Measurements from ENCODE around the gene KDM7A. TPM values are rescaled to one million over a fixed set of nuclear protein-coding genes. Genes with fewer than 3 reads are reported as not detected.

The KDM7A gene
- total and polyA plus RNA-seq, 2 of the 8 experiments (the other 6 are each of a cell fraction or from before 2014, with no cell fraction given): 2.2 to 12.5 TPM

- TF ChIP-seq ATF2 (IDR thresholded peaks at IDR 0.05; ENCODE audit: low read length): no peak
Observed at GRCh38 chr7:140049339-140050024, 127.3 kb downstream of the KDM7A start (continued).
